GM23338 (cell line): ENCODE results near the gene CD69. TPM values are rescaled to one million over a fixed set of nuclear protein-coding genes. Genes with fewer than 3 reads are reported as not detected.
A peak's percentile ranks its signal among the peaks of the same experiment; 100 is the strongest.

Source experiments
- ATAC-seq: fragments of 200-7000 bp; cut with Tn5 transposase; 3 replicates; pipeline ENCODE4 v1.9.1; 2020
- DNase-seq: peaks from one replicate; pipeline ENCODE4 v3.0.0-alpha.2; 2015; ENCODE audit warnings: low spot score
- H2AFZ ChIP-seq: fragments of 200-600 bp; sonication (generic); 2 replicates; pipeline ENCODE4 v1.8.0; 2016; ENCODE audit warnings: antibody characterized with exemption, mild to moderate bottlenecking, moderate library complexity
- H3F3A ChIP-seq: fragments of 200-600 bp; sonication (generic); replicated peaks from 2 replicates; pipeline ENCODE4 v1.8.0; 2017; ENCODE audit warnings: antibody characterized with exemption, mixed run types, low read depth
- H3K27ac ChIP-seq: fragments of 200-600 bp; sonication (generic); 2 replicates; pipeline ENCODE4 v1.6.1; 2016; ENCODE audit warnings: low read depth
- H3K27me3 ChIP-seq: fragments of 200-600 bp; sonication (generic); 2 replicates; pipeline ENCODE4 v1.8.0; 2016; ENCODE audit warnings: mild to moderate bottlenecking, mixed run types, moderate library complexity; ENCODE audit not compliant: insufficient read depth
- H3K36me3 ChIP-seq: fragments of 200-600 bp; sonication (generic); 2 replicates; pipeline ENCODE4 v1.8.0; 2016; ENCODE audit warnings: mild to moderate bottlenecking; ENCODE audit not compliant: insufficient read depth
- H3K4me1 ChIP-seq: fragments of 200-600 bp; sonication (generic); 2 replicates; pipeline ENCODE4 v1.8.0; 2016; ENCODE audit warnings: mild to moderate bottlenecking, moderate library complexity; ENCODE audit not compliant: insufficient read depth
- H3K4me2 ChIP-seq: fragments of 200-600 bp; sonication (generic); 2 replicates; pipeline ENCODE4 v1.7.1; 2017; ENCODE audit warnings: mixed run types
- H3K4me3 ChIP-seq: fragments of 200-600 bp; sonication (generic); 2 replicates; pipeline ENCODE4 v1.6.1; 2016; ENCODE audit warnings: mixed run types
- H3K79me2 ChIP-seq: fragments of 200-600 bp; sonication (generic); replicated peaks from 2 replicates; pipeline ENCODE4 v1.8.0; 2017; ENCODE audit warnings: mild to moderate bottlenecking; ENCODE audit not compliant: insufficient read depth
- H3K9me2 ChIP-seq: fragments of 200-600 bp; sonication (generic); 2 replicates; pipeline ENCODE4 v1.8.0; 2017; ENCODE audit not compliant: insufficient read depth
- H4K20me1 ChIP-seq: fragments of 200-600 bp; sonication (generic); replicated peaks from 2 replicates; pipeline ENCODE4 v1.8.0; 2017; ENCODE audit warnings: mild to moderate bottlenecking; ENCODE audit not compliant: insufficient read depth
- H3K27ac Mint-ChIP-seq: 2 replicates; pipeline ENCODE4 v1.8.0; 2020; ENCODE audit warnings: inconsistent platforms, mild to moderate bottlenecking, moderate library complexity, mixed read lengths
- H3K27me3 Mint-ChIP-seq: 3 replicates; pipeline ENCODE4 v1.8.0; 2022; ENCODE audit warnings: low read depth, mild to moderate bottlenecking, moderate library complexity, mixed read lengths, inconsistent platforms; ENCODE audit not compliant: insufficient read depth, poor library complexity
- H3K36me3 Mint-ChIP-seq: 3 replicates; pipeline ENCODE4 v1.8.0; 2021; ENCODE audit warnings: low read depth, mild to moderate bottlenecking, inconsistent platforms, moderate library complexity, mixed read lengths
- H3K4me1 Mint-ChIP-seq: 3 replicates; pipeline ENCODE4 v1.8.0; 2020; ENCODE audit warnings: mild to moderate bottlenecking, inconsistent platforms, mixed read lengths
- H3K4me3 Mint-ChIP-seq: 3 replicates; pipeline ENCODE4 v1.8.0; 2021; ENCODE audit warnings: moderate library complexity, mild to moderate bottlenecking, inconsistent platforms, mixed read lengths
- H3K9me3 Mint-ChIP-seq: 3 replicates; pipeline ENCODE4 v1.8.0; 2020; ENCODE audit warnings: moderate library complexity, mild to moderate bottlenecking, inconsistent platforms, mixed read lengths
- EZH2 ChIP-seq: fragments of 200-600 bp; sonication (generic); IDR thresholded peaks from one replicate; pipeline ENCODE4 v1.8.0; 2017; ENCODE audit warnings: antibody characterized with exemption, mild to moderate bottlenecking, low read depth; ENCODE audit not compliant: unreplicated experiment
- NANOG ChIP-seq: IDR thresholded peaks from 2 replicates; pipeline ENCODE4 v1.6.1; 2016; ENCODE audit warnings: antibody characterized with exemption, borderline replicate concordance
- polyA plus RNA-seq: library from polyadenylated mRNA; unstranded; fragments of >200 nt; fragmentation: Nextera tagmentation; extraction: Ambion mirVana; gene quantifications from 2 replicates; pipeline ENCODE4 v1.2.1, GENCODE V29; 2016
- total RNA-seq: library from RNA; depleted of rRNA; stranded (reverse); fragments of >200 nt; shearing (Covaris generic); gene quantifications from 2 replicates; pipeline ENCODE4 v1.2.3, GENCODE V29; 2014
- TF ChIP-seq, protein P1 (sequence below), 2 experiments: fragments of 200-600 bp in 1 of 2; sonication (generic) in 1 of 2; conservative IDR thresholded peaks; 2 replicates each; pipeline versions ENCODE4 v1.5.1 to v1.6.1; 2016 to 2017; ENCODE audit warnings: antibody characterized with exemption in 2 of 2, low read depth in 2 of 2, mild to moderate bottlenecking in 2 of 2, moderate library complexity in 1 of 2
- TF ChIP-seq, protein P2 (sequence below): IDR thresholded peaks from 2 replicates; pipeline ENCODE4 v1.6.1; 2016; ENCODE audit warnings: antibody characterized with exemption
- TF ChIP-seq, protein P3 (sequence below): fragments of 250-450 bp; sonication (Bioruptor Pico); IDR thresholded peaks from 2 replicates; pipeline ENCODE4 v1.5.0; 2020; ENCODE audit warnings: mild to moderate bottlenecking, moderate library complexity

The CD69 gene
- total and polyA plus RNA-seq, 2 experiments from 2014 or later, result not detected

DNA sequence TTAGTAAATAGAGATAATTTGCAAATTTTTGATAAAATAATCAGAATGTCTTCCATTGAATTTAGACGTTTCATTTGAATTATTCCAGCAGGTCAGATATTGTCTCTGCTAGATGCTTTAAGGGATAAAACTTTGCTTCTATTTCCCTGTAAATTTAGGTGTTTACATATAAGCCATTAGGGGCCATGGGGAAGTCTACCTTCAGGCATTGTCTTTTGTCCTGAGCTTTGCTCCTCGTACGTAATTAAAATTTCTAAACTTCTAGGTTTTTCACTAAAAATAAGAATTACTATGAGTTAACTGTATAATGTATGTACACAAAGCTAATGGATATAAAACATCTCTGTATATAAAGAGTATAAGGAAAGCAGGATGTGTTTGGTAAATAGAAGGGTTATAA is 24.1 kb upstream of the CD69 start (continued):
- TF ChIP-seq, protein P1, sequence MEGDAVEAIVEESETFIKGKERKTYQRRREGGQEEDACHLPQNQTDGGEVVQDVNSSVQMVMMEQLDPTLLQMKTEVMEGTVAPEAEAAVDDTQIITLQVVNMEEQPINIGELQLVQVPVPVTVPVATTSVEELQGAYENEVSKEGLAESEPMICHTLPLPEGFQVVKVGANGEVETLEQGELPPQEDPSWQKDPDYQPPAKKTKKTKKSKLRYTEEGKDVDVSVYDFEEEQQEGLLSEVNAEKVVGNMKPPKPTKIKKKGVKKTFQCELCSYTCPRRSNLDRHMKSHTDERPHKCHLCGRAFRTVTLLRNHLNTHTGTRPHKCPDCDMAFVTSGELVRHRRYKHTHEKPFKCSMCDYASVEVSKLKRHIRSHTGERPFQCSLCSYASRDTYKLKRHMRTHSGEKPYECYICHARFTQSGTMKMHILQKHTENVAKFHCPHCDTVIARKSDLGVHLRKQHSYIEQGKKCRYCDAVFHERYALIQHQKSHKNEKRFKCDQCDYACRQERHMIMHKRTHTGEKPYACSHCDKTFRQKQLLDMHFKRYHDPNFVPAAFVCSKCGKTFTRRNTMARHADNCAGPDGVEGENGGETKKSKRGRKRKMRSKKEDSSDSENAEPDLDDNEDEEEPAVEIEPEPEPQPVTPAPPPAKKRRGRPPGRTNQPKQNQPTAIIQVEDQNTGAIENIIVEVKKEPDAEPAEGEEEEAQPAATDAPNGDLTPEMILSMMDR (conservative IDR thresholded peaks at IDR 0.05; ENCODE audit: low read depth in 2 of 2), result no peak

DNA sequence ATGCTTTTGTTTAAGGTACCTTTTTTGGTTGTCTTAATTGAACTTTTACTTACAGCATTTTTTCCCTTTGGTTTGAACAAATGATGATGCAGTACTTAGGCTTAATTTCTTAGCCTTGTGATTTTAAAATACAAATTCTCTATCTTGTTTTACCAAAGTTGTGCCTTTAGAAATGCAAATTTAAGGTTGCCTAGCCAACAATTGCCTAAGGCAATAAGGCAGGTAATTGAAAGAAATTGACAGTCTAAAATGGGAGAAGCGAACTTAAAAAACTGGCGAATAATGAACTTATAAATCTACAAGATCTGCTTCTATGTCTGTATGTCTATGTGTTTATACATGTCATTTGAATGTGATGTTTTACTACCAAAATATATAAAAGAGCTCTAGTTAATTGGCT is 23.6 kb upstream of the CD69 start:
- no peaks in the 10 kb centered on the region for H4K20me1 ChIP-seq
- peak overlapping the region; percentile 39; the same call in 1 of the 2 replicates for H3K27ac ChIP-seq
- peak overlapping the region; percentile 14 for H3K4me3 ChIP-seq
- H3F3A ChIP-seq, result no peaks in the 10 kb centered on the region
- H3K79me2 ChIP-seq, result no peaks in the 10 kb centered on the region
- peaks cover 45% of the 10 kb centered on the region for H3K4me1 Mint-ChIP-seq
- peaks cover 52% of the 10 kb centered on the region for H3K4me1 ChIP-seq
- H3K27me3 Mint-ChIP-seq, result no peaks in the 10 kb centered on the region
- peak overlapping the region; percentile 52; the same call in 1 of the 2 replicates for H3K27ac Mint-ChIP-seq
- peaks cover 14% of the 10 kb centered on the region for H3K36me3 Mint-ChIP-seq
- no peak for TF ChIP-seq EZH2
- peak; percentile 46; the same call in 1 of the 2 replicates for TF ChIP-seq NANOG
- peak; percentile 54 for DNase-seq
- H3K9me2 ChIP-seq, result 0 out of 2 replicates have a peak, but pooled peaks cover 5% of the 10 kb centered on the region
- ATAC-seq, result no peak
- peak overlapping the region; percentile 59 for H3K4me2 ChIP-seq
- no peaks in the 10 kb centered on the region for H3K36me3 ChIP-seq
- H3K27me3 ChIP-seq, result no peaks in the 10 kb centered on the region
- peaks cover 10% of the 10 kb centered on the region; the same call in 2 of the 3 replicates for H3K9me3 Mint-ChIP-seq
- H3K4me3 Mint-ChIP-seq, result peak overlapping the region; percentile 34; the same call in 1 of the 3 replicates
- no peak overlapping the region for H2AFZ ChIP-seq

DNA sequence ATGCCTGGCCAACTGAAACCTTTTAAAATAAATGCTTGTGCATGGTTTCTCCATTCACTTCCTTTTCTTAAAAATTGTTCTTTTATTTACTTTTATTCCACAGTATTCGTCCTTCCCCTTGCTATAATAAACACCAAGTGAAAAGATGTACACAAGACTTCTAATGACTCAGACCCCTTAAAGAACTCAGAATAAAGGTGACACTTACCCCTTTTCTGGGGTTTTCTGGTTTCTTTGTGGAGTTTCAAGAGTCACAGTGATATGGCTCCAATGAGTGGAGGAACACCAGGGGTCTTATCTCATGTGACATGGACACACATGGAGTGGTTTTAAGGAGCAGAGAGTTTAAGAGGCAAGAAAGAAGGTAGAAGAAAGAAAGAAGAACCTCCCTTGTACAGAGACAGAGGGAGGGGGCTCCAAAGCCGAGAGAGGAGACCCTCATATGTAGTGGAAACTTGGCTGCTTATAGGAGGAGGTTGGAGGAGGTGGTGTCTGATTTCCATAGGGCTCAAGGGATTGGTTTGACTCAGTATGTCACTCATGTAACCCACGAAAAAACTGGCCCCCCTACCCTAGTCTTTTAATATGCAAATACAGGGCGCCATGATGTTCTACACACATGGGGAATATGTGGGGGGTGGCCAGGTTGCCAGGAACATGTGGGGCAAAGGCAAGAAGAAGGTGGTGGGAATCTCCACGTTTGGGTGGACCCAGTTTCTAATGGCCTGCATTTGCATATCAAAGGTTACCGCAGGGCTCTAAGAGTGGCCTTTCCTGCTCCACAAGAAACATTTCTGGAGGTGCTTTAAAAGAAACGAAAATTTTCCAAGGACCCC is 22.1 kb upstream of the CD69 start:
- peak overlapping the region; percentile 68 for H3K27ac Mint-ChIP-seq
- Histone ChIP-seq H3F3A (no peaks in the 10 kb centered on the region), H3K4me1 (peaks cover 42% of the 10 kb centered on the region), H3K27me3 (no peaks in the 10 kb centered on the region), H3K27ac (peak overlapping the region; percentile 46; the same call in 1 of the 2 replicates), H3K4me3 (no peak overlapping the region), H3K4me2 (peak overlapping the region; percentile 35), H4K20me1 (no peaks in the 10 kb centered on the region), H2AFZ (no peak overlapping the region), H3K9me2 (0 out of 2 replicates have a peak, but pooled peaks cover 5% of the 10 kb centered on the region), H3K36me3 (no peaks in the 10 kb centered on the region), H3K79me2 (no peaks in the 10 kb centered on the region)
- no peaks in the 10 kb centered on the region for H3K27me3 Mint-ChIP-seq
- DNase-seq, result no peak
- peak overlapping the region; percentile 14; the same call in 1 of the 3 replicates for H3K4me3 Mint-ChIP-seq
- peaks cover 11% of the 10 kb centered on the region for H3K36me3 Mint-ChIP-seq
- H3K9me3 Mint-ChIP-seq, result peaks cover 4% of the 10 kb centered on the region; the same call in 2 of the 3 replicates
- H3K4me1 Mint-ChIP-seq, result peaks cover 38% of the 10 kb centered on the region
- ATAC-seq, result no peak; the same call in 2 of the 3 replicates
- TF ChIP-seq, protein P2, sequence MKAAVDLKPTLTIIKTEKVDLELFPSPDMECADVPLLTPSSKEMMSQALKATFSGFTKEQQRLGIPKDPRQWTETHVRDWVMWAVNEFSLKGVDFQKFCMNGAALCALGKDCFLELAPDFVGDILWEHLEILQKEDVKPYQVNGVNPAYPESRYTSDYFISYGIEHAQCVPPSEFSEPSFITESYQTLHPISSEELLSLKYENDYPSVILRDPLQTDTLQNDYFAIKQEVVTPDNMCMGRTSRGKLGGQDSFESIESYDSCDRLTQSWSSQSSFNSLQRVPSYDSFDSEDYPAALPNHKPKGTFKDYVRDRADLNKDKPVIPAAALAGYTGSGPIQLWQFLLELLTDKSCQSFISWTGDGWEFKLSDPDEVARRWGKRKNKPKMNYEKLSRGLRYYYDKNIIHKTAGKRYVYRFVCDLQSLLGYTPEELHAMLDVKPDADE, result 0 out of 2 replicates have a peak, but pooled peaks have one; percentile 28
- TF ChIP-seq NANOG, result peak; percentile 64; the same call in 1 of the 2 replicates
- TF ChIP-seq EZH2, result no peak
- TF ChIP-seq, protein P3, sequence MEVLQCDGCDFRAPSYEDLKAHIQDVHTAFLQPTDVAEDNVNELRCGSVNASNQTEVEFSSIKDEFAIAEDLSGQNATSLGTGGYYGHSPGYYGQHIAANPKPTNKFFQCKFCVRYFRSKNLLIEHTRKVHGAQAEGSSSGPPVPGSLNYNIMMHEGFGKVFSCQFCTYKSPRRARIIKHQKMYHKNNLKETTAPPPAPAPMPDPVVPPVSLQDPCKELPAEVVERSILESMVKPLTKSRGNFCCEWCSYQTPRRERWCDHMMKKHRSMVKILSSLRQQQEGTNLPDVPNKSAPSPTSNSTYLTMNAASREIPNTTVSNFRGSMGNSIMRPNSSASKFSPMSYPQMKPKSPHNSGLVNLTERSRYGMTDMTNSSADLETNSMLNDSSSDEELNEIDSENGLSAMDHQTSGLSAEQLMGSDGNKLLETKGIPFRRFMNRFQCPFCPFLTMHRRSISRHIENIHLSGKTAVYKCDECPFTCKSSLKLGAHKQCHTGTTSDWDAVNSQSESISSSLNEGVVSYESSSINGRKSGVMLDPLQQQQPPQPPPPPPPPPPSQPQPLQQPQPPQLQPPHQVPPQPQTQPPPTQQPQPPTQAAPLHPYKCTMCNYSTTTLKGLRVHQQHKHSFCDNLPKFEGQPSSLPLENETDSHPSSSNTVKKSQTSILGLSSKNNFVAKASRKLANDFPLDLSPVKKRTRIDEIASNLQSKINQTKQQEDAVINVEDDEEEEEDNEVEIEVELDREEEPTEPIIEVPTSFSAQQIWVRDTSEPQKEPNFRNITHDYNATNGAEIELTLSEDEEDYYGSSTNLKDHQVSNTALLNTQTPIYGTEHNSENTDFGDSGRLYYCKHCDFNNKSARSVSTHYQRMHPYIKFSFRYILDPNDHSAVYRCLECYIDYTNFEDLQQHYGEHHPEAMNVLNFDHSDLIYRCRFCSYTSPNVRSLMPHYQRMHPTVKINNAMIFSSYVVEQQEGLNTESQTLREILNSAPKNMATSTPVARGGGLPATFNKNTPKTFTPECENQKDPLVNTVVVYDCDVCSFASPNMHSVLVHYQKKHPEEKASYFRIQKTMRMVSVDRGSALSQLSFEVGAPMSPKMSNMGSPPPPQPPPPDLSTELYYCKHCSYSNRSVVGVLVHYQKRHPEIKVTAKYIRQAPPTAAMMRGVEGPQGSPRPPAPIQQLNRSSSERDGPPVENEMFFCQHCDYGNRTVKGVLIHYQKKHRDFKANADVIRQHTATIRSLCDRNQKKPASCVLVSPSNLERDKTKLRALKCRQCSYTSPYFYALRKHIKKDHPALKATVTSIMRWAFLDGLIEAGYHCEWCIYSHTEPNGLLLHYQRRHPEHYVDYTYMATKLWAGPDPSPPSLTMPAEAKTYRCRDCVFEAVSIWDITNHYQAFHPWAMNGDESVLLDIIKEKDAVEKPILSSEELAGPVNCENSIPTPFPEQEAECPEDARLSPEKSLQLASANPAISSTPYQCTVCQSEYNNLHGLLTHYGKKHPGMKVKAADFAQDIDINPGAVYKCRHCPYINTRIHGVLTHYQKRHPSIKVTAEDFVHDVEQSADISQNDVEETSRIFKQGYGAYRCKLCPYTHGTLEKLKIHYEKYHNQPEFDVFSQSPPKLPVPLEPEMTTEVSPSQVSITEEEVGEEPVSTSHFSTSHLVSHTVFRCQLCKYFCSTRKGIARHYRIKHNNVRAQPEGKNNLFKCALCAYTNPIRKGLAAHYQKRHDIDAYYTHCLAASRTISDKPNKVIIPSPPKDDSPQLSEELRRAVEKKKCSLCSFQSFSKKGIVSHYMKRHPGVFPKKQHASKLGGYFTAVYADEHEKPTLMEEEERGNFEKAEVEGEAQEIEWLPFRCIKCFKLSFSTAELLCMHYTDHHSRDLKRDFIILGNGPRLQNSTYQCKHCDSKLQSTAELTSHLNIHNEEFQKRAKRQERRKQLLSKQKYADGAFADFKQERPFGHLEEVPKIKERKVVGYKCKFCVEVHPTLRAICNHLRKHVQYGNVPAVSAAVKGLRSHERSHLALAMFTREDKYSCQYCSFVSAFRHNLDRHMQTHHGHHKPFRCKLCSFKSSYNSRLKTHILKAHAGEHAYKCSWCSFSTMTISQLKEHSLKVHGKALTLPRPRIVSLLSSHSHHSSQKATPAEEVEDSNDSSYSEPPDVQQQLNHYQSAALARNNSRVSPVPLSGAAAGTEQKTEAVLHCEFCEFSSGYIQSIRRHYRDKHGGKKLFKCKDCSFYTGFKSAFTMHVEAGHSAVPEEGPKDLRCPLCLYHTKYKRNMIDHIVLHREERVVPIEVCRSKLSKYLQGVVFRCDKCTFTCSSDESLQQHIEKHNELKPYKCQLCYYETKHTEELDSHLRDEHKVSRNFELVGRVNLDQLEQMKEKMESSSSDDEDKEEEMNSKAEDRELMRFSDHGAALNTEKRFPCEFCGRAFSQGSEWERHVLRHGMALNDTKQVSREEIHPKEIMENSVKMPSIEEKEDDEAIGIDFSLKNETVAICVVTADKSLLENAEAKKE, result peak; percentile 31; the same call in 1 of the 2 replicates
